Kidney (tissue), 22 donors: ENCODE results near the gene IL5RA. TPM values are rescaled to one million over a fixed set of nuclear protein-coding genes. Genes with fewer than 3 reads are reported as not detected.

ENCODE experiments used
- DNase-seq, 5 donors: peaks; one replicate each; pipeline ENCODE4 v3.0.0-alpha.2; 2013 to 2020
- FAIRE-seq: peaks from 2 replicates; lab custom pipeline; 2012; peaks lifted over from hg19 to GRCh38; lab: Jason Lieb, UNC
- H3K27ac ChIP-seq, 2 donors: one replicate each; pipeline ENCODE4 v1.7.0; 2013; ENCODE audit warnings: low read depth in 2 of 2, low read length in 2 of 2, inconsistent platforms in 1 of 2
- H3K27me3 ChIP-seq: one replicate; pipeline ENCODE4 v1.7.1; 2013; ENCODE audit warnings: low read length, inconsistent platforms; ENCODE audit not compliant: control insufficient read depth, insufficient read depth
- H3K36me3 ChIP-seq, 3 donors: one replicate each; pipeline versions ENCODE4 v1.7.0 to v1.7.1; 2013; ENCODE audit warnings: low read length in 3 of 3, control low read depth in 1 of 3, inconsistent platforms in 1 of 3; ENCODE audit not compliant: insufficient read depth in 3 of 3, control insufficient read depth in 2 of 3
- H3K4me1 ChIP-seq, 3 donors: one replicate each; pipeline versions ENCODE4 v1.7.0 to v1.7.1; 2013; ENCODE audit warnings: low read length in 3 of 3, inconsistent platforms in 1 of 3, low read depth in 1 of 3; ENCODE audit not compliant: control insufficient read depth in 2 of 3, insufficient read depth in 2 of 3
- H3K4me3 ChIP-seq, 3 donors: one replicate each; pipeline versions ENCODE4 v1.7.0 to v1.8.1; 2013; ENCODE audit warnings: low read length in 3 of 3, control low read depth in 1 of 3, inconsistent platforms in 1 of 3
- H3K9ac ChIP-seq, 3 donors: one replicate each; pipeline versions ENCODE4 v1.7.0 to v1.7.1; 2013; ENCODE audit warnings: low read length in 3 of 3, control low read depth in 1 of 3, inconsistent platforms in 1 of 3
- H3K9me3 ChIP-seq, 3 donors: one replicate each; pipeline versions ENCODE4 v1.7.0 to v1.7.1; 2013; ENCODE audit warnings: low read length in 3 of 3, control low read depth in 1 of 3, inconsistent platforms in 1 of 3; ENCODE audit not compliant: control insufficient read depth in 2 of 3, insufficient read depth in 1 of 3
- intact Hi-C: fragments of 100-400 bp; cut with DNase I; formaldehyde crosslinking; loops from one replicate; pipeline ENCODE4 v1.11.1; 2022
- long read RNA-seq, 10 donors: library from polyadenylated mRNA in 1 of 10; unstranded in 1 of 10; transcript quantifications; one replicate each; pipeline ENCODE4 v2.0.0 and lab custom pipeline, GENCODE V29; 2021 to 2026
- polyA plus RNA-seq: library from polyadenylated mRNA; stranded (reverse); fragments of 350-450 nt; fragmentation: Illumina TruSeq; extraction: RNeasy Lipid Tissue Mini Kit (QIAGEN cat#74804); gene quantifications from one replicate; pipeline ENCODE4 v1.2.3, GENCODE V29; 2014; ENCODE audit warnings: low read depth, low replicate concordance; ENCODE audit not compliant: insufficient read depth
- total RNA-seq: library from RNA; stranded (reverse); fragmentation: NEBNext Ultra II Directional; extraction: Animal tissue kit (Norgen Biotek cat#: 25700); gene quantifications from one replicate; pipeline ENCODE4 v1.2.1, GENCODE V29; 2021
- TF ChIP-seq, protein P1 (sequence below): IDR thresholded peaks from 3 replicates; pipeline ENCODE4 v1.5.1; 2012; ENCODE audit warnings: mild to moderate bottlenecking, moderate library complexity, borderline replicate concordance; ENCODE audit not compliant: insufficient read depth; ENCODE audit errors: extremely low read depth
- donor health status: control.
- donor health status: control.
- donor health status: control.
- donor health status: control.
- donor health status: control.
- donor health status: DM: yes; HTN: yes; CAD: no.
- donor health status: Normal renal cell carcinoma (clear cell type).

The IL5RA gene, protein sequence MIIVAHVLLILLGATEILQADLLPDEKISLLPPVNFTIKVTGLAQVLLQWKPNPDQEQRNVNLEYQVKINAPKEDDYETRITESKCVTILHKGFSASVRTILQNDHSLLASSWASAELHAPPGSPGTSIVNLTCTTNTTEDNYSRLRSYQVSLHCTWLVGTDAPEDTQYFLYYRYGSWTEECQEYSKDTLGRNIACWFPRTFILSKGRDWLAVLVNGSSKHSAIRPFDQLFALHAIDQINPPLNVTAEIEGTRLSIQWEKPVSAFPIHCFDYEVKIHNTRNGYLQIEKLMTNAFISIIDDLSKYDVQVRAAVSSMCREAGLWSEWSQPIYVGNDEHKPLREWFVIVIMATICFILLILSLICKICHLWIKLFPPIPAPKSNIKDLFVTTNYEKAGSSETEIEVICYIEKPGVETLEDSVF
- 1.1 TPM for total RNA-seq
- polyA plus RNA-seq, result 0.22 TPM
- long read RNA-seq, donor 1, result 0 reads
- long read RNA-seq, donor 2, result 0 reads
- long read RNA-seq, donor 3, result 0 reads
- long read RNA-seq, donor 4, result 0 reads
- long read RNA-seq, donor 5, result 0 reads
- long read RNA-seq, donor 6, result 0 reads
- long read RNA-seq, donor 7, partial matches to known transcripts, result 0 of 1 reads
- long read RNA-seq, donor 7, other reads (novel, unspliced or antisense), result 0 of 1 reads
- long read RNA-seq, donor 8, result 0 reads
- long read RNA-seq, donor 9, result 0 reads
- long read RNA-seq, donor 10, result 0 reads

DNA sequence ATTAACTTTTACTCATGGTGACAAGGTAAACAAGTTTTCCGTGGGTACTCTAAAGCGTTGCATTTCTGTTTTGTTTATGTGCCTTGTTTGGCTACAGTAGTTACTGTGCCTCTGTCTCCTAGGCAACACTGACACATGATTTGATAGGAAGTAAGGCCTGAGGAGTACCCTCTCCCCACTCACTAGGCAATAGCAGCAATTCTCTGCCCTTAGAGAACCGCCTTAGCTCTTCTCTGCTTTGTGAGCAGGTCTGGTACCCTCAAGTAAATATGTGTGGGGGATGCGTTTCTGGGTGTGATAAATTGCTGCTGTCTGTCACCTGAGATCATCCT lies at the start of gene IL5RA:
Gene IL5RA, minus strand, starts transcription at position 76 of the 332 bp plus-strand sequence. CDS start 5,390 bp downstream, outside the sequence.
- Histone ChIP-seq H3K4me3 (peak within 1 kb of the TSS in 1 of 3 donors; percentile 34), H3K9ac (no peak within 1 kb of the TSS), H3K27me3 (no peaks in the 10 kb centered on the region), H3K9me3 (no peaks in the 10 kb centered on the region), H3K36me3 (no peaks in the 10 kb centered on the region), H3K27ac (no peak within 1 kb of the TSS), H3K4me1 (no peaks in the 10 kb centered on the region)
- intact Hi-C loops, result no loop called here
- TF ChIP-seq, protein P1, sequence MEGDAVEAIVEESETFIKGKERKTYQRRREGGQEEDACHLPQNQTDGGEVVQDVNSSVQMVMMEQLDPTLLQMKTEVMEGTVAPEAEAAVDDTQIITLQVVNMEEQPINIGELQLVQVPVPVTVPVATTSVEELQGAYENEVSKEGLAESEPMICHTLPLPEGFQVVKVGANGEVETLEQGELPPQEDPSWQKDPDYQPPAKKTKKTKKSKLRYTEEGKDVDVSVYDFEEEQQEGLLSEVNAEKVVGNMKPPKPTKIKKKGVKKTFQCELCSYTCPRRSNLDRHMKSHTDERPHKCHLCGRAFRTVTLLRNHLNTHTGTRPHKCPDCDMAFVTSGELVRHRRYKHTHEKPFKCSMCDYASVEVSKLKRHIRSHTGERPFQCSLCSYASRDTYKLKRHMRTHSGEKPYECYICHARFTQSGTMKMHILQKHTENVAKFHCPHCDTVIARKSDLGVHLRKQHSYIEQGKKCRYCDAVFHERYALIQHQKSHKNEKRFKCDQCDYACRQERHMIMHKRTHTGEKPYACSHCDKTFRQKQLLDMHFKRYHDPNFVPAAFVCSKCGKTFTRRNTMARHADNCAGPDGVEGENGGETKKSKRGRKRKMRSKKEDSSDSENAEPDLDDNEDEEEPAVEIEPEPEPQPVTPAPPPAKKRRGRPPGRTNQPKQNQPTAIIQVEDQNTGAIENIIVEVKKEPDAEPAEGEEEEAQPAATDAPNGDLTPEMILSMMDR, result no peak
- FAIRE-seq, result no peak
- peak in 3 of 5 donors; percentile 48 to 82 (median 80) for DNase-seq

GRCh38 chr3:3157484-3157883 lies 47.3 kb upstream of the IL5RA start:
- FAIRE-seq (no peak), DNase-seq (no peak)
- H3K27me3 ChIP-seq, result no peaks in the 10 kb centered on the region
- no peaks in the 10 kb centered on the region for H3K4me1 ChIP-seq
- TF ChIP-seq, protein P1, result no peak
- H3K36me3 ChIP-seq, result peaks cover 5 to 46% (median 21%) of the 10 kb centered on the region in 3 donors
- no peak overlapping the region for H3K4me3 ChIP-seq
- no peaks in the 10 kb centered on the region for H3K9me3 ChIP-seq
- no peak overlapping the region for H3K27ac ChIP-seq
- intact Hi-C loops, result no loop called here
- H3K9ac ChIP-seq, result no peak overlapping the region

DNA sequence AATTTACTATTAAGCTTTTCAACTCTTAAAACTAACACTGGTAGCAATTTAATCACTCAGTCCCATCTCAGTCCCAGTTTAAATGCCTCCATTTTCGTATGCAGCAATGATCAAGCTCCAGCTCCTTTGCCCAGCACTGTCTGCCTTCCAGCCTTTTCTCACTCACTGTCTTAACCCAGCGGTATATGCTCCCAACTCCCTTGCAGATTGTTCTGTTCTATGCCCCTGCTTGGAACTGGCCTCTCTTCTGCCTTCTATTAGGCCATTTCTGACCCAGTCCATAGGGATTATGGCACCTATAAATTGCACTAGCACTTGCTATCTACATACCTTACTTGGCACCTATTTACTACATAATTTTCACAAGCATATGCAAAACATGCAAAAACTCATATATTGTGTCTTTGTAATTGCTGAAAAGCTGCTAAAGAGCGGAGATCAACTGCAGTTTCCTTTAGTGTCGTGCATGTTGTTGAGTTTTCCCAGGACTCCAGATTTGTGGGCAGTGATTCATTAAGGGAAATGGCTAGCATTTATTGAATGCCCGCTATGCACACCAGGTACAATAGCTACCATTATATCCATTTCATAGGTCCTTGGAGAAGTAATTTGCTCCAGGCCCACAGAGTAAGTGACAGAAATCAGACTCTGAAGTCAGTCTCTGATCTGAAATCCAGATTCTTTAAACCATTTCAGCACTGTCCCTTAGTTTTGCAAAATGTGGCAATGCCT lies 44.9 kb upstream of the IL5RA start:
- FAIRE-seq (no peak), DNase-seq (no peak)
- TF ChIP-seq, protein P1, result no peak
- Histone ChIP-seq H3K27ac (no peak overlapping the region), H3K4me1 (no peaks in the 10 kb centered on the region), H3K9ac (no peak overlapping the region), H3K27me3 (no peaks in the 10 kb centered on the region), H3K4me3 (no peak overlapping the region), H3K36me3 (peaks cover 8 to 62% (median 24%) of the 10 kb centered on the region in 3 donors), H3K9me3 (no peaks in the 10 kb centered on the region)
- intact Hi-C loops, result no loop called here
